Measurements from ENCODE around the gene BOLA3. TPM values are rescaled to one million over a fixed set of nuclear protein-coding genes. Genes with fewer than 3 reads are reported as not detected.

BOLA3 gene
- total RNA-seq, 1 donor from 2014 or later, result 17.0 TPM

DNA sequence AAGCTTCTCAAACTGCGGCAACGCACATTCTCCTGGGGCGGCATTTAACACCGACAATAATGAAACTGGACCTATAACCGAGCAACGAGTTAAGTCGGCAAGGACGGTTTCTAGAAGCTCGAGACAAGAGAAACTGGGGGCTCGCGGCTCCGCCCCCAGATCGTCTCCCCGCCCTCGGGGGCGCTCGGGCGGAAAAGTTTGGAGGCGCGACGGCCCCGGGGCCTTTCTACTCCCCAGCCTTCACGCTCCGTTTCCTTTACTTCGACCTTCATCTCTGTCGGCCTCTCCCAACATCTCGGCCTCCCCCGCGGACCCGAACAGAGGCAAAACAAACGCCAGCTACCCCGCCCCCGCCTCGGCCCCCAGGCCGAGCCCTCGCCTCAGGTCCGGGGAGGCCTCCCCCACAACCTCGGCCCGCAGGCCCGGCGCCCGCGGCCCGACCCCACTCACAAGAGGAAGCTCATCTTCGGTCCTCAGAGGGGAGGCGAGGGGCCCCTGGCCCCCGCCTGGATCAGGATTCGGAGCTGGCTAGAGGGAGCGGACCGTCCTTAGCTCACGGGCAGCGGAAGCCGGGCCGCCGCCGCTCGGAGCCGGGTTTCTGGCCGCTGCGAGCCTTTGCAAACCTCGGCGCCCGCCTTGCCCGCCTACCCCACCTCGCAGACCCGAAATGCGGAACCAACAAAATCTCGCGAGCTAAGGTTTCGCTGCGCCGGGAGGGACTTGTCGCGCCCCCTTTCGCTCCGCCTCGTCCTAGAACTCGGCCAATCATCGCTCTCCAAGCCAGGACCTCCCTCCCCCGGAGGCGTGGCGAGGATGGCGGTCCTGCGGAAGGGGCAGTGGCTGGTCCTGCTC lies 30.7 kb upstream of the BOLA3 start, which contains the start of gene MOB1A:
Gene MOB1A, minus strand, starts transcription at position 669 of the 852 bp plus-strand sequence. Its CDS starts 205 bp downstream, at position 464.
- Mint-ChIP-seq H3K4me1 (peaks cover 10% of the 10 kb centered on the region), H3K9me3 (peaks cover 14% of the 10 kb centered on the region), H3K4me3 (peak within 1 kb of the TSS; percentile 89), H3K27ac (peak within 1 kb of the TSS; percentile 97), H3K36me3 (peaks cover 17% of the 10 kb centered on the region), H3K27me3 (ENCODE audit: low read depth) (no peaks in the 10 kb centered on the region)
- TF ChIP-seq, protein P1, sequence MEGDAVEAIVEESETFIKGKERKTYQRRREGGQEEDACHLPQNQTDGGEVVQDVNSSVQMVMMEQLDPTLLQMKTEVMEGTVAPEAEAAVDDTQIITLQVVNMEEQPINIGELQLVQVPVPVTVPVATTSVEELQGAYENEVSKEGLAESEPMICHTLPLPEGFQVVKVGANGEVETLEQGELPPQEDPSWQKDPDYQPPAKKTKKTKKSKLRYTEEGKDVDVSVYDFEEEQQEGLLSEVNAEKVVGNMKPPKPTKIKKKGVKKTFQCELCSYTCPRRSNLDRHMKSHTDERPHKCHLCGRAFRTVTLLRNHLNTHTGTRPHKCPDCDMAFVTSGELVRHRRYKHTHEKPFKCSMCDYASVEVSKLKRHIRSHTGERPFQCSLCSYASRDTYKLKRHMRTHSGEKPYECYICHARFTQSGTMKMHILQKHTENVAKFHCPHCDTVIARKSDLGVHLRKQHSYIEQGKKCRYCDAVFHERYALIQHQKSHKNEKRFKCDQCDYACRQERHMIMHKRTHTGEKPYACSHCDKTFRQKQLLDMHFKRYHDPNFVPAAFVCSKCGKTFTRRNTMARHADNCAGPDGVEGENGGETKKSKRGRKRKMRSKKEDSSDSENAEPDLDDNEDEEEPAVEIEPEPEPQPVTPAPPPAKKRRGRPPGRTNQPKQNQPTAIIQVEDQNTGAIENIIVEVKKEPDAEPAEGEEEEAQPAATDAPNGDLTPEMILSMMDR (IDR thresholded peaks at IDR 0.05; ENCODE audit: unreplicated experiment), result no peak
- peak; percentile 96 to 97 for DNase-seq (ENCODE audit: low spot score in 2 of 2, unreplicated experiment in 2 of 2)

DNA sequence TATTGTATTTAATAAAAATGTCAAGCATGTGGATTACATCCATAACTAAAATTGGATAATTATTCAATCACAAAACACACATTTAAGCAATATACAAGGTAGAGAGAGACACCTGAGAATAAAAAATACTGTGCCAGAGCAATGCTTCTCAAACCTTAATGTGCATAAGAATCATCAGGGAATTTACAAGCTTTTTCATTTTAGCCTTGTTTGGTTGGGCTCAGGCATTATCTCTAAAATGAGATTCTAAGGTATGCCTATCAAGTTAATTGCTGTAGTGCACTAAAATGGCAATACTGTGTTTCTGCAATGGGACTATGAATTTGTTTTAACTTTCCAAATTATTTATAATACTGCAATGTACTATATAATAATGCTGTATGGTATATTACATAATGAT lies 30.0 kb upstream of the BOLA3 start:
- Mint-ChIP-seq H3K27me3 (ENCODE audit: low read depth) (no peaks in the 10 kb centered on the region), H3K4me3 (peak overlapping the region; percentile 89), H3K36me3 (peaks cover 17% of the 10 kb centered on the region), H3K9me3 (peaks cover 14% of the 10 kb centered on the region), H3K4me1 (peaks cover 13% of the 10 kb centered on the region), H3K27ac (peak overlapping the region; percentile 97)
- TF ChIP-seq, protein P1 (IDR thresholded peaks at IDR 0.05; ENCODE audit: unreplicated experiment), result no peak
- DNase-seq (ENCODE audit: low spot score in 2 of 2, unreplicated experiment in 2 of 2), result no peak

DNA sequence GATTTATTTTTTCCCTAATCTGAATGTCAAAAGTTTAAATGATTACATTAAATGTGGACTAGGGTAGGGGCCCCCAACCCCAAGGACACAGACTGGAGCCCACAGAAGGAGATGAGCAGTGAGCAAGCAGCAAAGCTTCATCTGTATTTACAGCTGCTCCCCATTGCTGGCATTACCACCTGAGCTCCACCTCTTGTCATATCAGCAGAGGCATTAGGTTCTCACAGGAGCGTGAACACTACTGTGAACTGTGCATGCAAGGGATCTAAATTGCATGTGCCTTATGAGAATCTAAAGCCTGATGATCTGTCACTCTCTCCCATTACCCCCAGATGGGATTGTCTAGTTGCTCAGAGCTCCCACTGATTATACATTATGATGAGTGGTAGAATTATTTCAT lies 27.2 kb upstream of the BOLA3 start:
- Mint-ChIP-seq H3K4me3 (no peak overlapping the region), H3K9me3 (peaks cover 14% of the 10 kb centered on the region), H3K4me1 (peaks cover 15% of the 10 kb centered on the region), H3K36me3 (peaks cover 27% of the 10 kb centered on the region), H3K27me3 (ENCODE audit: low read depth) (no peaks in the 10 kb centered on the region), H3K27ac (no peak overlapping the region)
- no peak for DNase-seq (ENCODE audit: low spot score in 2 of 2, unreplicated experiment in 2 of 2)
- TF ChIP-seq, protein P1 (IDR thresholded peaks at IDR 0.05; ENCODE audit: unreplicated experiment), result no peak

DNA sequence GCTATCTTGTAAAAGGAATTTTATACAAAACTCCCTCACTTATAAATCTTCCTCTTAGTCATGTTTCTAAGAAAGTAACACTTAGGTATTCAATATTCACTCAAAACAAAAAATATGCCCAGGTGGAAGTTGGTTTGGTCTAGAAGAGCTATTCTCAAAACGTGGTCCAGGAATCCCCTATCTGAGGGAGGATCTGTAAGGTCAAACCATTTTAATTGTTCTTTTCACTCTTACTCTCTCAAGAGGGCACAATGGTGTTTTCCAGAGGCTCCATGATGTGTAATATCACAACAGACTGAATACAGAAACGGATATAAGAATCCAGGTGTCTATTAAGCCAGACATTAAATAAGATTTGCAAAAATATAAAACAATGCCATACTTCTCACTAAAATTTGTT lies 21.0 kb upstream of the BOLA3 start:
- DNase-seq (ENCODE audit: low spot score in 2 of 2, unreplicated experiment in 2 of 2), result no peak
- H3K36me3 Mint-ChIP-seq, result peaks cover 40% of the 10 kb centered on the region
- peaks cover 5% of the 10 kb centered on the region for H3K4me1 Mint-ChIP-seq
- TF ChIP-seq, protein P1 (IDR thresholded peaks at IDR 0.05; ENCODE audit: unreplicated experiment), result no peak
- no peak overlapping the region for H3K27ac Mint-ChIP-seq
- no peak overlapping the region for H3K4me3 Mint-ChIP-seq
- peaks cover 9% of the 10 kb centered on the region for H3K9me3 Mint-ChIP-seq
- H3K27me3 Mint-ChIP-seq (ENCODE audit: low read depth), result no peaks in the 10 kb centered on the region

DNA sequence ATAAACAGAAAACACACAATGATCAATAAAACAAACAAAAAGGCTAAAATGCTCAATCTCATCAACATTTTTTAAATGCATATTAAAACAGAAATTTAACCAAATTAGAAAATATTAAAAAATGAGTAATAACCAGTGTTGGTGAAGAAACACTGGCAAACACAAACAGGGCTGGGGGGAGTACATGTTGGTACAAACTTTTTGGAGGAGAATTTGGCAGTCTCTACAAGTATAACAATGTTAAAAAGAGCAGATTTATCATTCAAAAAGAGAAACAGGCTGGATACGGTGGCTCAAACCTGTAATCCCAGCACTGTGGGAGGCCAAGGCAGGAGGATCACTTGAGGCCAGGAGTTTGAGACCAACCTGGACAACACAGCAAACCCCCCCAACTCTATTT lies 17.0 kb upstream of the BOLA3 start:
- no peaks in the 10 kb centered on the region for H3K27me3 Mint-ChIP-seq (ENCODE audit: low read depth)
- H3K4me3 Mint-ChIP-seq, result no peak overlapping the region
- no peak overlapping the region for H3K27ac Mint-ChIP-seq
- no peak for DNase-seq (ENCODE audit: low spot score in 2 of 2, unreplicated experiment in 2 of 2)
- H3K36me3 Mint-ChIP-seq, result peaks cover 34% of the 10 kb centered on the region
- TF ChIP-seq, protein P1 (IDR thresholded peaks at IDR 0.05; ENCODE audit: unreplicated experiment), result no peak
- H3K9me3 Mint-ChIP-seq, result peaks cover 9% of the 10 kb centered on the region
- no peaks in the 10 kb centered on the region for H3K4me1 Mint-ChIP-seq
